AG08395 (cell line): ENCODE results near the gene MRGPRX4.

ENCODE experiments used
- DNase-seq: peaks from one replicate; pipeline ENCODE4 v3.0.0; 2012; ENCODE audit warnings: mixed read lengths, low spot score

Gene MRGPRX4

GRCh38 chr11:18221274-18221876, 48.7 kb downstream of the MRGPRX4 start:
- DNase-seq: no peak

- DNase-seq: no peak
These were observed 50.3 kb downstream of the MRGPRX4 start for GRCh38 chr11:18222814-18223421.
